Activated T-helper 1 cell treated with anti-CD3 and anti-CD28 coated beads, Interleukin-12 subunit alpha, Interleukin-12 subunit beta, Interleukin-2, Interleukin-4 antibody, amounts not matched to agents 30 ng/mL and 10 ng/mL and 1 ng/mL, durations not matched to agents 14 hours and 24 hours and 36 hours (primary cell): ENCODE measurements around the gene FATE1. TPM values are rescaled to one million over a fixed set of nuclear protein-coding genes. Genes with fewer than 3 reads are reported as not detected.

Experiments
- DNase-seq: peaks from one replicate; pipeline ENCODE4 v3.0.0; 2021; ENCODE audit warnings: low spot score
- H3K27ac Mint-ChIP-seq: one replicate; pipeline ENCODE4 v1.8.0; 2021; ENCODE audit warnings: mild to moderate bottlenecking, mixed read lengths
- H3K27me3 Mint-ChIP-seq: one replicate; pipeline ENCODE4 v1.8.0; 2022; ENCODE audit warnings: mild to moderate bottlenecking, moderate library complexity, mixed read lengths; ENCODE audit not compliant: insufficient read depth
- H3K36me3 Mint-ChIP-seq: one replicate; pipeline ENCODE4 v1.8.0; 2021; ENCODE audit warnings: low read depth, mixed read lengths
- H3K4me1 Mint-ChIP-seq: one replicate; pipeline ENCODE4 v1.8.0; 2021; ENCODE audit warnings: low read depth, mixed read lengths
- H3K4me3 Mint-ChIP-seq: one replicate; pipeline ENCODE4 v1.8.0; 2021; ENCODE audit warnings: mild to moderate bottlenecking, moderate library complexity, mixed read lengths
- H3K9me3 Mint-ChIP-seq: one replicate; pipeline ENCODE4 v1.8.0; 2021; ENCODE audit warnings: mixed read lengths
- intact Hi-C: fragments of 100-400 bp; cut with micrococcal nuclease; formaldehyde crosslinking; loops from one replicate; pipeline ENCODE4 v1.15.1; 2024
- total RNA-seq: library from RNA; stranded (reverse); gene quantifications from 2 replicates; pipeline ENCODE4 v1.2.3, GENCODE V29; 2022

The FATE1 gene
- total RNA-seq, 1 donor from 2014 or later, result not detected

- no peak for DNase-seq
- Mint-ChIP-seq H3K9me3 (no peaks in the 10 kb centered on the region), H3K27ac (no peak overlapping the region), H3K36me3 (no peaks in the 10 kb centered on the region), H3K27me3 (peaks cover 2% of the 10 kb centered on the region), H3K4me1 (no peaks in the 10 kb centered on the region), H3K4me3 (no peak overlapping the region)
- intact Hi-C loops, result no loop called here
Observed at GRCh38 chrX:151697522-151697921, 18.3 kb upstream of the FATE1 start.

GRCh38 chrX:151698485-151698884 lies 17.4 kb upstream of the FATE1 start:
- Mint-ChIP-seq H3K4me3 (no peak overlapping the region), H3K27ac (no peak overlapping the region), H3K9me3 (no peaks in the 10 kb centered on the region), H3K36me3 (no peaks in the 10 kb centered on the region), H3K4me1 (no peaks in the 10 kb centered on the region), H3K27me3 (peaks cover 2% of the 10 kb centered on the region)
- DNase-seq, result no peak
- intact Hi-C loops, result no loop called here

GRCh38 chrX:151699746-151700145 lies 16.1 kb upstream of the FATE1 start:
- intact Hi-C loops, result no loop called here
- H3K4me3 Mint-ChIP-seq, result no peak overlapping the region
- no peak overlapping the region for H3K27ac Mint-ChIP-seq
- no peaks in the 10 kb centered on the region for H3K9me3 Mint-ChIP-seq
- no peak for DNase-seq
- H3K36me3 Mint-ChIP-seq, result no peaks in the 10 kb centered on the region
- H3K4me1 Mint-ChIP-seq, result no peaks in the 10 kb centered on the region
- H3K27me3 Mint-ChIP-seq, result peaks cover 2% of the 10 kb centered on the region

- Mint-ChIP-seq H3K27ac (no peak overlapping the region), H3K4me1 (no peaks in the 10 kb centered on the region), H3K4me3 (no peak overlapping the region), H3K9me3 (no peaks in the 10 kb centered on the region), H3K36me3 (no peaks in the 10 kb centered on the region), H3K27me3 (peaks cover 2% of the 10 kb centered on the region)
- intact Hi-C loops, result no loop called here
- DNase-seq, result no peak
Observed at GRCh38 chrX:151700581-151700980, 15.3 kb upstream of the FATE1 start.

- H3K4me1 Mint-ChIP-seq, result no peaks in the 10 kb centered on the region
- no peak overlapping the region for H3K27ac Mint-ChIP-seq
- no peaks in the 10 kb centered on the region for H3K36me3 Mint-ChIP-seq
- H3K27me3 Mint-ChIP-seq, result peaks cover 2% of the 10 kb centered on the region
- no peaks in the 10 kb centered on the region for H3K9me3 Mint-ChIP-seq
- intact Hi-C loops, result no loop called here
- DNase-seq, result no peak
- H3K4me3 Mint-ChIP-seq, result no peak overlapping the region
Observed at GRCh38 chrX:151701071-151701470, 14.8 kb upstream of the FATE1 start.

GRCh38 chrX:151701531-151701930 lies 14.3 kb upstream of the FATE1 start:
- H3K9me3 Mint-ChIP-seq, result no peaks in the 10 kb centered on the region
- no peaks in the 10 kb centered on the region for H3K36me3 Mint-ChIP-seq
- H3K4me3 Mint-ChIP-seq, result no peak overlapping the region
- H3K4me1 Mint-ChIP-seq, result no peaks in the 10 kb centered on the region
- no peak overlapping the region for H3K27ac Mint-ChIP-seq
- intact Hi-C loops, result no loop called here
- H3K27me3 Mint-ChIP-seq, result peaks cover 2% of the 10 kb centered on the region
- DNase-seq, result no peak

- intact Hi-C loops, result no loop called here
- H3K27me3 Mint-ChIP-seq, result no peaks in the 10 kb centered on the region
- H3K4me1 Mint-ChIP-seq, result no peaks in the 10 kb centered on the region
- no peaks in the 10 kb centered on the region for H3K9me3 Mint-ChIP-seq
- no peak for DNase-seq
- no peak overlapping the region for H3K27ac Mint-ChIP-seq
- no peak overlapping the region for H3K4me3 Mint-ChIP-seq
- no peaks in the 10 kb centered on the region for H3K36me3 Mint-ChIP-seq
Observed at GRCh38 chrX:151702026-151702714, 13.7 kb upstream of the FATE1 start.

GRCh38 chrX:151702741-151703340 lies 13.0 kb upstream of the FATE1 start:
- H3K4me3 Mint-ChIP-seq, result no peak overlapping the region
- H3K36me3 Mint-ChIP-seq, result no peaks in the 10 kb centered on the region
- no peak for DNase-seq
- H3K27ac Mint-ChIP-seq, result no peak overlapping the region
- intact Hi-C loops, result no loop called here
- no peaks in the 10 kb centered on the region for H3K9me3 Mint-ChIP-seq
- no peaks in the 10 kb centered on the region for H3K4me1 Mint-ChIP-seq
- H3K27me3 Mint-ChIP-seq, result no peaks in the 10 kb centered on the region

GRCh38 chrX:151703487-151703886 lies 12.3 kb upstream of the FATE1 start:
- H3K9me3 Mint-ChIP-seq, result no peaks in the 10 kb centered on the region

GRCh38 chrX:151704041-151704663 lies 11.7 kb upstream of the FATE1 start:
- no peaks in the 10 kb centered on the region for H3K27me3 Mint-ChIP-seq
- no peak for DNase-seq
- H3K27ac Mint-ChIP-seq, result no peak overlapping the region
- no peaks in the 10 kb centered on the region for H3K36me3 Mint-ChIP-seq
- H3K9me3 Mint-ChIP-seq, result no peaks in the 10 kb centered on the region
- H3K4me3 Mint-ChIP-seq, result no peak overlapping the region
- H3K4me1 Mint-ChIP-seq, result no peaks in the 10 kb centered on the region
- intact Hi-C loops, result no loop called here

More at GRCh38 chrX:151703487-151703886, 12.3 kb upstream of the FATE1 start:
- H3K27ac Mint-ChIP-seq, result no peak overlapping the region
- H3K36me3 Mint-ChIP-seq, result no peaks in the 10 kb centered on the region
- H3K4me1 Mint-ChIP-seq, result no peaks in the 10 kb centered on the region
- no peak overlapping the region for H3K4me3 Mint-ChIP-seq
- no peaks in the 10 kb centered on the region for H3K27me3 Mint-ChIP-seq
- intact Hi-C loops, result no loop called here
- no peak for DNase-seq

- Mint-ChIP-seq H3K4me3 (no peak overlapping the region), H3K9me3 (no peaks in the 10 kb centered on the region), H3K27ac (no peak overlapping the region), H3K27me3 (no peaks in the 10 kb centered on the region), H3K4me1 (no peaks in the 10 kb centered on the region), H3K36me3 (no peaks in the 10 kb centered on the region)
- intact Hi-C loops, result no loop called here
- DNase-seq, result no peak
Observed at GRCh38 chrX:151708821-151709220, 7.0 kb upstream of the FATE1 start.

GRCh38 chrX:151710457-151710856 lies 5.4 kb upstream of the FATE1 start:
- Mint-ChIP-seq H3K9me3 (no peaks in the 10 kb centered on the region), H3K4me3 (no peak overlapping the region), H3K4me1 (no peaks in the 10 kb centered on the region), H3K27ac (no peak overlapping the region), H3K27me3 (no peaks in the 10 kb centered on the region), H3K36me3 (no peaks in the 10 kb centered on the region)
- DNase-seq, result no peak
- intact Hi-C loops, result no loop called here

GRCh38 chrX:151711154-151711553 lies 4.7 kb upstream of the FATE1 start:
- no peaks in the 10 kb centered on the region for H3K9me3 Mint-ChIP-seq
- no peaks in the 10 kb centered on the region for H3K36me3 Mint-ChIP-seq
- no peak overlapping the region for H3K4me3 Mint-ChIP-seq
- no peak overlapping the region for H3K27ac Mint-ChIP-seq
- no peaks in the 10 kb centered on the region for H3K27me3 Mint-ChIP-seq
- DNase-seq, result no peak
- H3K4me1 Mint-ChIP-seq, result no peaks in the 10 kb centered on the region
- intact Hi-C loops, result no loop called here
